Fibroblast of pulmonary artery (primary cell): ENCODE measurements around the gene HIVEP3.

ENCODE experiments used
- DNase-seq: peaks from one replicate; pipeline ENCODE4 v3.0.0-alpha.2; 2010; ENCODE audit warnings: low read depth
- H3K4me3 ChIP-seq: replicated peaks from 2 replicates; pipeline ENCODE4 v1.5.1; 2011; ENCODE audit warnings: low read depth, mild to moderate bottlenecking, control low read depth, low read length, moderate library complexity
- TF ChIP-seq, protein P1 (sequence below): IDR thresholded peaks from 2 replicates; pipeline ENCODE4 v1.5.1; 2011; ENCODE audit warnings: mild to moderate bottlenecking, control low read depth, low read length, inconsistent platforms; ENCODE audit errors: missing control alignments

HIVEP3 gene

DNA sequence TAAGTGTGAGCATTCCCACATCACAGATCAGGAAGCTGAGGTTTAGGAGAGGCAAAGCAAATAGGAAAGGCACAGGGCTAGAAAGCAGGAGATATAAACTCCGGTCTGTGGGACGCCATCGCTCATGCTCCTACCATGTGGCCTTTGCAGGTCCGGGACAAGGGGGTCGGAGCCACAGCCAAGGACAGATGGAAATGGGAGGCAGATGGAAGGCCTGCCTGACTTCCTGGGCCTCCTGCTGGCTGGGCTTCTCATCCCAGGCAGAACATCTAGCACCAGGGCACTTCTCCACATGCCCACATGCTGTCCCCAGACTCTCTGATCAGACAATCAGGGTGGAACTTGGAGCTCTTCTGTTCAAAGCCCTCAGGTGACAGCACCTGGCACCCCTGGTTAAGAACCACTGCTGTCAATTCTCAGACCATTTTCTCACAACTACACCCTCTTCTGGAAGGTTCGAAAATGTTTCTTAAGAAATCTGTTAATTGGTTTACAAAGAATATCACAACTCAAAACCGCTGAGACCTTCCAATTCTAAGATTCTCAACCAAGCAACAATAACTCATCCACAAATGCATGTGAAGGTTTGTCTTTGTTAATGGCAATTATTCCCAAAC lies 260.9 kb downstream of the HIVEP3 start:
- DNase-seq: no peak
- no peak overlapping the region for H3K4me3 ChIP-seq

DNA sequence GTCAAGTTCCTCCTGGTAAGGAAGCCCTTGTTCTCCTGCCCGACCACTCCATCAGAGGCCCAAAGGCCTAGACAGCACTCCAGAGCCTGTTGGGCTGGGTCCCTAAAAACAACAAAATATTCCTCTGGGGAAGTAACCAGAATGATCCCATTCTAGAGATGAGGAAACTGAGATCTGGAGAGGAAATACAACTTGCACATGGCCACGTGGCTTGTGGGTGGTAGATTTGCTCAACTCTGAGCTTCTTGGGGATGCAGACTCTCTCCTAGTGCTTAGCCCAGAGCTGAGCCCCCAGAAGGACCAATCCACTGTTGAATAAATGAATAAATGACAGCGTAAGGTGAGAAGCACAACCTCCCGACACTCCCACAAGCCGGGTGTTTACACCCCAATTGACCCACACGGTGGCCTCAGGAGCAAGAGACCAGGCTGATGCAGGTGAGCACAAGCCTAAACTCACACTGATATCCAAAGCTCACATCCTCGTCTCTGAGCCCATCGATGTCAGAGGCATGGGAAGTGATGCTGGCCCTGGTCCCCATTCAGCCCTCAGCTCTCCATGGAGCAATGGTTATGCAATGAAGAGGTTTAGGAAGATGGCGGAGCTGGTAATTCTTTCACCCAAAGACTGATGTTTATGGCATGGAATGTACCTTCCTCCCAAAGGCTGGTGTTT lies 261.8 kb downstream of the HIVEP3 start:
- DNase-seq: no peak
- TF ChIP-seq, protein P1, sequence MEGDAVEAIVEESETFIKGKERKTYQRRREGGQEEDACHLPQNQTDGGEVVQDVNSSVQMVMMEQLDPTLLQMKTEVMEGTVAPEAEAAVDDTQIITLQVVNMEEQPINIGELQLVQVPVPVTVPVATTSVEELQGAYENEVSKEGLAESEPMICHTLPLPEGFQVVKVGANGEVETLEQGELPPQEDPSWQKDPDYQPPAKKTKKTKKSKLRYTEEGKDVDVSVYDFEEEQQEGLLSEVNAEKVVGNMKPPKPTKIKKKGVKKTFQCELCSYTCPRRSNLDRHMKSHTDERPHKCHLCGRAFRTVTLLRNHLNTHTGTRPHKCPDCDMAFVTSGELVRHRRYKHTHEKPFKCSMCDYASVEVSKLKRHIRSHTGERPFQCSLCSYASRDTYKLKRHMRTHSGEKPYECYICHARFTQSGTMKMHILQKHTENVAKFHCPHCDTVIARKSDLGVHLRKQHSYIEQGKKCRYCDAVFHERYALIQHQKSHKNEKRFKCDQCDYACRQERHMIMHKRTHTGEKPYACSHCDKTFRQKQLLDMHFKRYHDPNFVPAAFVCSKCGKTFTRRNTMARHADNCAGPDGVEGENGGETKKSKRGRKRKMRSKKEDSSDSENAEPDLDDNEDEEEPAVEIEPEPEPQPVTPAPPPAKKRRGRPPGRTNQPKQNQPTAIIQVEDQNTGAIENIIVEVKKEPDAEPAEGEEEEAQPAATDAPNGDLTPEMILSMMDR: no peak
- H3K4me3 ChIP-seq: no peak overlapping the region

More for the DNA sequence above, 260.9 kb downstream of the HIVEP3 start:
- TF ChIP-seq, protein P1: no peak

DNA sequence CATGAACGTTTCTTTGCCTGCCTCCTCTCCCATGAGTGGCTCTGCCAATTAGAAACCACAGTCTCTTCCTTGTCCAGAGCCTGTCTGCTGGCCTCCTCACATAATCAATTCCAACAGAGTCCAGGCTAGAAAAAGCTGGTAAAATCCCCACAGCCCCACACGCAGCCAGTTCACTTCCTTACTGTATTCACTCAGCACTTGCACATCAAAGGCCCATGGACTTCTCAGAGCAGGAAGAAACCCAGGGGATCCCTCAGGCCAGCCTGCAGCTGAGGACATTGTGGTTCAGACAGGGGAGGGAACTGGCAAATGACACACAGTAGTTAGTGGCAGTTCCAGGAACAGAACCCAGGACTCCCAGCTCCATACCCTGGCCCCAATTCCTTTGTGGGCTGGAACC lies 262.7 kb downstream of the HIVEP3 start:
- no peak for DNase-seq
- H3K4me3 ChIP-seq: no peak overlapping the region
- TF ChIP-seq, protein P1: no peak

DNA sequence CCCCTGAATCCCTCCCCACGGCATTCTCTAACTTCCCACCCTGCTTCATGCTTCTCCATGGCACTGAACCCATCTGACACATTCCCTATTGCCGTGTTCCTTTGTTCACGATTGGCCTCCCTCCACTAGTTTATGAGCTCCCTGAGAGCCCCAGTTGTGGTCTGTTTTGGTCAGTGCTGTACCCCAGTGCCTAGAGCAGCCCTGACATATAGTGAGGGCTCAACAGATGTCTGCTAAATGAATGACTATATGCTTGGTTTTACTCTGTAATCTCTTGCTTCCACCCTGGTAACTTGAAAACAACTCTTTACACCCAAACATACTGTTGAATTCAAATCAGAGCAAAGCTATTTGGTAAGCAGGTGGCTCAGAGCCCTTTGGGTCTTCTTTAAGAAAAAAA lies 263.1 kb downstream of the HIVEP3 start:
- TF ChIP-seq, protein P1: no peak
- H3K4me3 ChIP-seq: no peak overlapping the region
- DNase-seq: no peak

DNA sequence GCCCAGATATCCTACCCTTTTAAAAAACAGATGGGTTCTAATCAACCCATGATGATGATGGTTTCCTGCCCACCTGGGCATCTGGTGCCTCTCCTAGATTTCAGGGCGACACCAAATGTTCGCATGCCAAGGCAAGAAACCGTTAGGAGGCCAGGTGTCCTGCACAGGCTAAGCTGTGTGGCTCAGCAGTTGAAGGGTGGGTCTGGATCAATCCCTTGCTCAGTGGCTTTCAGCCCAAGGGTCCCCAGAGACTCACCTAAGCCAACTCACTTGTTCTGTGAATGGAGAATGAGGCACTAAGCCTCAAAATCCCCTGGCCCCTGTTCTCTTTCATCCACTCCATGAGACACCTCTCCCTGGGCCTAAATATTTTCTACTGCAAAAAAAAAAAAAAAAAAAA lies 265.1 kb downstream of the HIVEP3 start:
- DNase-seq: no peak
- TF ChIP-seq, protein P1: no peak
- no peak overlapping the region for H3K4me3 ChIP-seq

DNA sequence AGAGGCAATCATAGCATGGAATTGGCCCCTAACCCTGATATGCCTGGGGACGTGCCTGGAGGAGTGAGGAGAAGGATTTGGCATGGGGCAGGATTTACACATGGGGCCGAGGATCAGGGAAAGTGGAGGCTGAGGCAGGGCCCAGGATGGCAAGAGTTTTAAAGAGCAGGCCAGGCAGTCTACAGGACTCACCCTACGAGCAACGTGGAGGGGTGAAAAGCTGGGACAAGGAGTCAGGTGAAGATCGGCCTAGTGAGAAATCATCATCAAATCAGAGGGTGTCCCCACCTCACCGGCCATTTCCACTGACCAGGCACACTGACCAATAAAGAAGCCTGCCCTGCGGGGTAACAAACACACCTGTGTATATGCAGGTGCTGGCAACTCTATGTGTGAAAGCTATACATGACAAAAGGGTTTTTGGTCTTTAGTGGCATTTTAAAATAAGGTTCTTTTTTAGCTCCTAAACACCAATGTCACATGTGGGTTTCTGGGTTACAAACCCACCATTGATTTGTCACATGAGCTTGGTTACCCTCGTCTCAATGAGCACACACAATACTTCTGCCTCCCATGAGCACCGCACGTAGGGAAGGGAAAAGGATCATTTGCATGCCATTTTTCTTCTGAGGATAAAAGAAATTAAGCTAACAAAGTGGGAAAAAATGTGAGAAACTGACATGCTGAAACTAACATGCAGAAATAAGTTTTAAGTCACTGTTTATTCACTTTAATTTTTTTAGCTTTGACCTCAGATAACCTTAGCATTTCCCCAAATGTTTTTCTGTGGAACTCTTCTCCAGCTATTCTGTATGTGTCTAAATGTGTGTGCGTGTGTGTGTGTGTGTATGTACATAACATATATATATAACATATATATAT lies 266.1 kb downstream of the HIVEP3 start:
- TF ChIP-seq, protein P1: no peak
- no peak overlapping the region for H3K4me3 ChIP-seq
- no peak for DNase-seq
